Measurements from ENCODE around the gene ARHGAP28.

ARHGAP28 gene

DNA sequence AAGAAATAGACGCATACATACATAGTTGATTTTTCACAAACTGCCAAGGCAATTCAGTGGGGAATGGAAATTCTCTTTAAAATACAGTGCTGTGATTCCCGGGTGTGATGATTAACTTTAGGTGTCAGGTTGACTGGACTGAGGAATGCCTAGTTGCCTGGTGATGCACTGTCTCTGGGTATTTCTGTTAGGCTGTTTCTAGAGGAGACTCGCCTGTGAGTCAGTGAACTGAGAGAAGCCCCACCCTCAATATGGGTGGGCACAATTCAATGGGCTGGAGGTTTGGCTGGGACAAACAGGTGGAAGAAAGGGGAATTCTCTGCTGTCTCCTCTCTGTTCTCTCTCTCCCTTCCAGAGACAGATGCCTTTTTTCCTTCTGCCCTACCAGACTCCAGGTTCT lies 187.6 kb downstream of the ARHGAP28 start:
- no peaks in the 10 kb centered on the region for H3K4me1 ChIP-seq (ENCODE audit: control insufficient read depth in 1 of 2, insufficient read depth in 1 of 2, low read depth in 1 of 2, low read length in 1 of 2)
- no peaks in the 10 kb centered on the region for H3K36me3 ChIP-seq
- H3K27ac ChIP-seq, result no peak overlapping the region
- no peak overlapping the region for H3K4me3 ChIP-seq (ENCODE audit: low read depth in 1 of 2, low read length in 1 of 2)
- no peaks in the 10 kb centered on the region for H3K9me3 ChIP-seq
- H3K27me3 ChIP-seq, result peaks cover 4% of the 10 kb centered on the region
- TF ChIP-seq, protein P1, sequence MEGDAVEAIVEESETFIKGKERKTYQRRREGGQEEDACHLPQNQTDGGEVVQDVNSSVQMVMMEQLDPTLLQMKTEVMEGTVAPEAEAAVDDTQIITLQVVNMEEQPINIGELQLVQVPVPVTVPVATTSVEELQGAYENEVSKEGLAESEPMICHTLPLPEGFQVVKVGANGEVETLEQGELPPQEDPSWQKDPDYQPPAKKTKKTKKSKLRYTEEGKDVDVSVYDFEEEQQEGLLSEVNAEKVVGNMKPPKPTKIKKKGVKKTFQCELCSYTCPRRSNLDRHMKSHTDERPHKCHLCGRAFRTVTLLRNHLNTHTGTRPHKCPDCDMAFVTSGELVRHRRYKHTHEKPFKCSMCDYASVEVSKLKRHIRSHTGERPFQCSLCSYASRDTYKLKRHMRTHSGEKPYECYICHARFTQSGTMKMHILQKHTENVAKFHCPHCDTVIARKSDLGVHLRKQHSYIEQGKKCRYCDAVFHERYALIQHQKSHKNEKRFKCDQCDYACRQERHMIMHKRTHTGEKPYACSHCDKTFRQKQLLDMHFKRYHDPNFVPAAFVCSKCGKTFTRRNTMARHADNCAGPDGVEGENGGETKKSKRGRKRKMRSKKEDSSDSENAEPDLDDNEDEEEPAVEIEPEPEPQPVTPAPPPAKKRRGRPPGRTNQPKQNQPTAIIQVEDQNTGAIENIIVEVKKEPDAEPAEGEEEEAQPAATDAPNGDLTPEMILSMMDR (IDR thresholded peaks at IDR 0.05), result no peak

DNA sequence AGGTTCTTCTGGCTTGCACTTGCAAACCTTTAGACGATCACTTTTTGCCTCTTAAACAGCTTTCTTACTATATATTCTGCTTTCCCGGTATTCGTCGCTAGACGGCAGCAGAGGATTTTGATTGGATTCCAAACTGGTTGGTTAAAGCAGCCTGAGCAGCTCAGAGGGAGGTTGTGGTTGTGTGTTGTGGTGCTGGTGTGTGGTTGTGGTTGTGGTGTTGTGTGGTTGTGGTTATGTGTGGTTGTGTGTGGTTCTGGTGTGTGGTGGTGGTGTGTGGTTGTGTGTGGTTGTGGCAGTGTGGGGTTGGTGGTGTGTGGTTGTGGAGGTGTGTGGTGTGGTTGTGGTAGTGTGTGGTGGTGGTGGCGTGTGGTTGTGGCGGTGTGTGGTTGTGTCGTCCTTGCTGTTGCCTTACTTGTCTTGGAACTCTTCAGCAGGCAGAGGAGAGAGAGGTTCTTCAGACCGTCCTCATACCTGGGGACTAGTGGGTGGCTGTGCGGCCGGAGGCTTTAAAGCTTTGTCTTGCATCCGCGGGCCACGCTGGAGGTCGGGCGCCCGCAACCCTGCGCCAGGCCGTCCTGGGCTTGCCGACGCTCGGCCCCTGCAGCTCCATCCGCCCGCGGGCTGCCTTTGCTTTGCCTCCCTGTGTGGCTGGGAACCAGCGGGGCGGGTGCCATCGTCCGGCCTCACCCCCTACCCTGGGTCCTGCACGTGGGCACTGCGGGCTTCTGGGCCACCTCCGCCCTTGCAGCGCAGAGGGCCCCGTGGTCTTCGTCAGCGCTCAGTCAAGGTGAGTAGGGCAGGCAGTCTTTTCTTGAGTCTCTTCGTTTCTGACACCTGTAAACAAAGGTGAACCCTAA lies 190.8 kb downstream of the ARHGAP28 start:
- H3K4me1 ChIP-seq (ENCODE audit: control insufficient read depth in 1 of 2, insufficient read depth in 1 of 2, low read depth in 1 of 2, low read length in 1 of 2), result no peaks in the 10 kb centered on the region
- H3K9me3 ChIP-seq, result no peaks in the 10 kb centered on the region
- no peak overlapping the region for H3K27ac ChIP-seq
- H3K36me3 ChIP-seq, result no peaks in the 10 kb centered on the region
- H3K27me3 ChIP-seq, result no peaks in the 10 kb centered on the region
- TF ChIP-seq, protein P1 (IDR thresholded peaks at IDR 0.05), result no peak
- H3K4me3 ChIP-seq (ENCODE audit: low read depth in 1 of 2, low read length in 1 of 2), result no peak overlapping the region

DNA sequence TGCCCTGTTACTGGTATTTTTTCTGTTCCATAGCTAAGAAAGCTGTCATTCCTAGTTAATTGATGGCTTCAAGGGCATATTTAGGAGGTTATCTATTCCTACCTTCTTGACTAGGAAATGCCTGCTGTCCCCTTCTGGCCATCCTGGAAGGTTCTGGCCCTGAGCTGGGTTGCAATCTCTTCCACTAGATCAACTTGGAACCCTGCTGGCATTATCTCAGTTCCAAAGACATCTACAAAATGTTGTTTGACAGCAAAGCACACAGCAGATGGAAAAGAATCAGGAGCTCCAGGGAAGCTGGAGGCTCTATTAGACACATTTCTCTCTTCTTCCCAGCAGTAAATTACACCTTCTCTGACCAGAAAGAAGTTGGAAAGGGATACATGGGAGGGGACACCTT lies 192.1 kb downstream of the ARHGAP28 start:
- Histone ChIP-seq H3K4me1 (ENCODE audit: control insufficient read depth in 1 of 2, insufficient read depth in 1 of 2, low read depth in 1 of 2, low read length in 1 of 2) (no peaks in the 10 kb centered on the region), H3K27ac (no peak overlapping the region), H3K27me3 (no peaks in the 10 kb centered on the region), H3K9me3 (no peaks in the 10 kb centered on the region), H3K36me3 (no peaks in the 10 kb centered on the region), H3K4me3 (ENCODE audit: low read depth in 1 of 2, low read length in 1 of 2) (no peak overlapping the region)
- TF ChIP-seq, protein P1 (IDR thresholded peaks at IDR 0.05), result no peak

DNA sequence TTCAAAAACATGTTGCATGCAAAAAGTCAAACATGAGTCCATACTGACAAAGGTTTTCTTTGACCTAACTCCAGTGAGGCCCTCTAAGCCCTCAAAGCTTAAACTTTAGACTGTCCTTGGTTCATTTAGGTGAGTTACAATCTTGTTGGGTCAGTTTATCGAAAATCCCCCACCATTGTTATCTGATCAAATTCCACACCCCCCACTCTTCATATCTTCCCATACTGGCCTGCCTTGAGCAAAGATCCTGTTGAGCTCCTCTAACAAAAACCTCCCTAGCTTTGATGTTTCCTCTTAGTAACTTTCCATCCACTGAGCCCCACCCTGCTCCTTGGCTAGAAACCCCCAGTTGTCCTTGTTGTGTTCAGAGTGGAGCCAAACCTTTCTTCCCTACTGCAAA lies 193.7 kb downstream of the ARHGAP28 start:
- H3K4me1 ChIP-seq (ENCODE audit: control insufficient read depth in 1 of 2, insufficient read depth in 1 of 2, low read depth in 1 of 2, low read length in 1 of 2), result no peaks in the 10 kb centered on the region
- no peak overlapping the region for H3K4me3 ChIP-seq (ENCODE audit: low read depth in 1 of 2, low read length in 1 of 2)
- H3K36me3 ChIP-seq, result no peaks in the 10 kb centered on the region
- no peak overlapping the region for H3K27ac ChIP-seq
- no peaks in the 10 kb centered on the region for H3K27me3 ChIP-seq
- TF ChIP-seq, protein P1 (IDR thresholded peaks at IDR 0.05), result no peak
- no peaks in the 10 kb centered on the region for H3K9me3 ChIP-seq

DNA sequence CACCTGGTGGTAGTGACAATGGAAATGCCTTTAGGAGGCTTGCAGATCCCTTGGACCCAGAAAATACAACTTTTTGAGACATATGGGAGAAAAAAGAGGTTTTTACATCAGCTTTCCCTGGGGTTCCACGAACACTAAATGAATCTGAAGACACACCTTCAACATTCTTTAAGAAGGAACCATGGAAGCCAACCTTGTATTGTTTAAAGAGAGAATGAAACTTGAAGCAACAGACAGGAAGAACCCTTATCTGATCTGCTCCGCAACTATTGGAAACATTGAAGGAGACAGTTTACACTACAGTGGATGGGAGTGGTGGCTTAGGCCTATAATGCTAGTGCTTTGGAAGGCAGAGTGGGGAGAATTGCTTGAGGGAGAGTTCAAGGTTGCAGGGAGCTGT lies 197.6 kb downstream of the ARHGAP28 start:
- Histone ChIP-seq H3K36me3 (no peaks in the 10 kb centered on the region), H3K27me3 (no peaks in the 10 kb centered on the region), H3K27ac (no peak overlapping the region), H3K4me1 (ENCODE audit: control insufficient read depth in 1 of 2, insufficient read depth in 1 of 2, low read depth in 1 of 2, low read length in 1 of 2) (no peaks in the 10 kb centered on the region), H3K4me3 (ENCODE audit: low read depth in 1 of 2, low read length in 1 of 2) (no peak overlapping the region), H3K9me3 (no peaks in the 10 kb centered on the region)
- TF ChIP-seq, protein P1 (IDR thresholded peaks at IDR 0.05), result no peak
